NK-92 treated with Interleukin-12 subunit alpha and Interleukin-12 subunit beta, amount 100 ng/mL, for 24 hours (cell line): ENCODE measurements around the gene SASH1.

ENCODE experiments used
- DNase-seq: peaks from one replicate; lab custom pipeline; 2025; lab: John Stamatoyannopoulos, UW

Gene SASH1

GRCh38 chr6:148342350-148343046, at the start of gene SASH1:
Gene SASH1, plus strand, starts transcription at chr6:148342838. Its CDS starts 230 bp downstream, at chr6:148343068.
- no peak for DNase-seq

- DNase-seq, result no peak
These were observed 49.2 kb upstream of the SASH1 start for GRCh38 chr6:148293181-148293995.

GRCh38 chr6:148294059-148294458, 48.6 kb upstream of the SASH1 start:
- DNase-seq, result no peak

- DNase-seq, result no peak
These were observed 47.3 kb upstream of the SASH1 start for GRCh38 chr6:148295261-148295887.

GRCh38 chr6:148296771-148297170, 45.9 kb upstream of the SASH1 start:
- DNase-seq, result no peak

- DNase-seq, result no peak
These were observed 44.0 kb upstream of the SASH1 start for GRCh38 chr6:148298683-148299082.

GRCh38 chr6:148303616-148304015, 39.0 kb upstream of the SASH1 start:
- DNase-seq, result no peak

GRCh38 chr6:148304976-148305375, 37.7 kb upstream of the SASH1 start:
- no peak for DNase-seq

- no peak for DNase-seq
These were observed 36.4 kb upstream of the SASH1 start for GRCh38 chr6:148306286-148306685.

GRCh38 chr6:148307405-148307804, 35.2 kb upstream of the SASH1 start:
- no peak for DNase-seq

GRCh38 chr6:148309301-148309700, 33.3 kb upstream of the SASH1 start:
- no peak for DNase-seq

GRCh38 chr6:148311966-148312669, 30.5 kb upstream of the SASH1 start:
- DNase-seq, result no peak

GRCh38 chr6:148313488-148313887, 29.1 kb upstream of the SASH1 start:
- DNase-seq, result no peak

- no peak for DNase-seq
These were observed 26.3 kb upstream of the SASH1 start for GRCh38 chr6:148316308-148316707.

GRCh38 chr6:148317051-148317450, 25.6 kb upstream of the SASH1 start:
- DNase-seq, result no peak

- DNase-seq, result no peak
These were observed 24.9 kb upstream of the SASH1 start for GRCh38 chr6:148317739-148318138.

GRCh38 chr6:148322704-148323103, 19.9 kb upstream of the SASH1 start:
- no peak for DNase-seq

GRCh38 chr6:148323344-148323743, 19.3 kb upstream of the SASH1 start:
- DNase-seq, result no peak

GRCh38 chr6:148324297-148324985, 18.2 kb upstream of the SASH1 start:
- DNase-seq, result no peak

- no peak for DNase-seq
These were observed 17.1 kb upstream of the SASH1 start for GRCh38 chr6:148325316-148326068.
